DMS 273 (cell line): Measurements from ENCODE around the gene PGAM2.
"Not testable (repeated sequence)": the region's sequence is repeated elsewhere in the genome, so short reads cannot be mapped to it uniquely, and the experiment has no call there.

Experiments
- DNase-seq: peaks from one replicate; lab custom pipeline; 2025; ENCODE audit not compliant: unreplicated experiment; lab: John Stamatoyannopoulos, UW

PGAM2 gene

DNA sequence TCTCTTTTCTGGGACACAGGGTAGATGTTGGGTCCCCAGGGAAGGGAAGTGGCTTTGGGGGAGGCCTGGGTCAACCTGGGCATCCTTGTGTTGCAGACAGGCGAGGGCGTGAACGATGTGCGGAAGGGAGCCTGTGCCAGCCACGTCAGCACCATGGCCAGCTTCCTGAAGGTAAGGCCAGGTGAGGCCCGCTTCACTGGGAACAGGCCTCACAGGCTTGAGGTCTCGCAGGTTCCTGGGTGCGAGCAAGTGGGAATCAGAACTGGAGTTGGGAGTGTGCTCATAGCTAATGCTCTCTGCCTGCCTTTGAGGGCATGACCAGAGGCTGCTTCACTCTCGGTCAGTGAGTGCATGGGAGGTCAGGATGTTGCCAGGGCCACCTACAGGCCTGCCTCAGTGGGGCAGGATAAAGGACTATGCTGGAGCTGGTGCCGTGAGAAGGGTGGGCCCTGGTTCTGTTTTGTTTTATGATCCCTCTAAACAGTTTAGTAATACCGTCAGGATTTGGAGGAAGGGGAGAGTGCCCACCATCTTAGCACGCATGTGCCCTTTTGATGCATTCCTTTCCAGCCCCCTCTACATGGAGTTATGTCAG lies 12.5 kb downstream of the PGAM2 start:
- no peak for DNase-seq

DNA sequence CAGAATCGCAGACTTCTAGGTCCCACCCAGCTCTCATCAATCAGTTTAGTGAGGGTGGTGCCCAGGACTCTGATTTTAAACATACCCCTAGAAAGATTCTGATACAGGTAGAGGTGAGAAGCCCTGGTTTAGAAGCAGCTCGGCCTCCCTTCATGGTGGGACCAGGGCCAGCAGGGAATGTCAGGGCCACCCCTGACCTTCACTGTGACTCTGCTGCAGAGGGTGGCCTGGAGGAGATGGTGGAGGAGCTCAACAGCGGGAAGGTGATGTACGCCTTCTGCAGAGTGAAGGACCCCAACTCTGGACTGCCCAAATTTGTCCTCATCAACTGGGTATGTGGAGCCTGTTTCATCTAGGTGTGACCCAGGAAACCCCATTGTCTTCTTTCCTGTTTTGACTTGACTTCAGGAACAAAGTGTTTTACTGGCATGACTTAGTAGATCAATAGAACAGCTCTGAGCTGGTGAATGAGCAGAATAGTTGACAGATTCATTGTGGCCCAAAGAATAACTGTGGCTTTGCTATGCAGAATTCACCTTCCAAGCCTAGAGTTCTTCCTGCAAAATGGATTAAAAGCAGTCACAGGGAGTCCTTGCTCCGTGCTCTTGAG lies 13.7 kb downstream of the PGAM2 start:
- no peak for DNase-seq

DNA sequence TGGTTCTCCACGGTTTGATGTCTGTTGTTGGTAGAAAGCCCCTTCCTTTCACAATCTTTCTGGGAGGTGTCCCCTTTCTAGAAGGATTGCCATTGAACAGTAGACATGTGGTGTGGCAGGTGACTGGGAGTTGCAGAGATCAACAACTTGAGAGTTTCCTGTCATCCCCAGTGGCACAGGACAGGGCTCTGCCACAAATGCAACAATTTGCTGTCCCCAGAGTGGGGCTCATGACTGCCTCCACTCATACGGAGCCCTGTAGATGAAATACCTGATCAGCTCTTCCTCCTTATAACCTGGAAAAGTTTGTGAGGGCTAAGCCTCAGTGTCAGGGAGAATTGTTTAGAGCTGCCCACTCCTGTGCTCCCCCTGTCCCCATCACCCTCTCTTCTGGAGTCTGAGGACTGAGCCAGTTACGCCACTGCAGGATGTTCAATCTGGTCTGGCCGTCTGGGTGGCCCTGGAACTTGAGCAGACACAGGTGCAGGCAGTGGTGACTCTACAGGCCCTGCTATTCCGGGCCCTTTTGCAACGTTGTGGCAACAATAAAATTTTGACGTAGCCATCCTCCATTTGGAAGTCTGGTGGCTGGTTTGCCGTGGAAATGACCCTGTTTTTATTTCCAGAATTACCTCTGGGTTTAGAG lies 14.3 kb downstream of the PGAM2 start:
- DNase-seq, result no peak

DNA sequence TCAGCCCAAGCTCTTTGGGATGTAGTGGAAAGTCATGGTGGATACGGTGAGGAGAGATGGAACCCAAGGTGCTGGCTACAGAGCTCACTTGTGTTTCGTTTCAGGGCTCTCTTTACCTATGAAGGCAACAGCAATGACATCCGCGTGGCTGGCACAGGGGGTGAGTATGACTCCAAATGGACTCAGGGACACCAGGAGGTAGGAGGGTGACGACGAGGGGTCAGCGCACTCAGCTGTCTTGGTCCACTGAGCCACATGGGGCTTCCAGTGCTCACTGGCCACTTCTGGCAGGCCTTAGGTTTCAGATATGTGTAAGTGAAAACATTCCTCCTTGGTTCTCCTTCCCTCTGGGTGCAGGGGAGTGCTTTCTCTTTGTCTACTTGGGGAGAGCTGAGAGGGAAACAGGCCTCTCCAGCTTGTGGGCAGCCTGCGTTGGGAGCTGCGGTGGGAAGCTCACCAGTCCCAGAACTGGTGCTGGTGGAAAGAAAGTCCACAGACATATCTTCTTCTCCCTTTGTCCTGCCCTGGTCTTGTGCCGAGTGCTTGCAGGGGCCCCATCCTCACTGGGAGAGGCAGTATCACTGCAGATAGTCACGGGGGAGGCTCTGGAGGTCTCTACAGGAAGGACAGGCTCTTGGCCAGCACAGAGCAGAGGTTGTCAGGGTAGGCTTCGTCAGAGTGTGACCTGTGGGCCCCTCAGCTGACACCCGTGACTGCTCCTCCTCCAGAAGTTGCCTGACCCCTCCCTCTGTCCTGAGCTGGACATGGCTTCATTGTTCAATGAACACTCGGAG lies 15.0 kb downstream of the PGAM2 start:
- no peak for DNase-seq

- DNase-seq, result no peak
These were observed 17.2 kb downstream of the PGAM2 start for GRCh38 chr7:44048031-44048795.

GRCh38 chr7:44046321-44047061 lies 18.9 kb downstream of the PGAM2 start:
- no peak for DNase-seq

GRCh38 chr7:44045226-44046014 lies 19.9 kb downstream of the PGAM2 start:
- no peak for DNase-seq

DNA sequence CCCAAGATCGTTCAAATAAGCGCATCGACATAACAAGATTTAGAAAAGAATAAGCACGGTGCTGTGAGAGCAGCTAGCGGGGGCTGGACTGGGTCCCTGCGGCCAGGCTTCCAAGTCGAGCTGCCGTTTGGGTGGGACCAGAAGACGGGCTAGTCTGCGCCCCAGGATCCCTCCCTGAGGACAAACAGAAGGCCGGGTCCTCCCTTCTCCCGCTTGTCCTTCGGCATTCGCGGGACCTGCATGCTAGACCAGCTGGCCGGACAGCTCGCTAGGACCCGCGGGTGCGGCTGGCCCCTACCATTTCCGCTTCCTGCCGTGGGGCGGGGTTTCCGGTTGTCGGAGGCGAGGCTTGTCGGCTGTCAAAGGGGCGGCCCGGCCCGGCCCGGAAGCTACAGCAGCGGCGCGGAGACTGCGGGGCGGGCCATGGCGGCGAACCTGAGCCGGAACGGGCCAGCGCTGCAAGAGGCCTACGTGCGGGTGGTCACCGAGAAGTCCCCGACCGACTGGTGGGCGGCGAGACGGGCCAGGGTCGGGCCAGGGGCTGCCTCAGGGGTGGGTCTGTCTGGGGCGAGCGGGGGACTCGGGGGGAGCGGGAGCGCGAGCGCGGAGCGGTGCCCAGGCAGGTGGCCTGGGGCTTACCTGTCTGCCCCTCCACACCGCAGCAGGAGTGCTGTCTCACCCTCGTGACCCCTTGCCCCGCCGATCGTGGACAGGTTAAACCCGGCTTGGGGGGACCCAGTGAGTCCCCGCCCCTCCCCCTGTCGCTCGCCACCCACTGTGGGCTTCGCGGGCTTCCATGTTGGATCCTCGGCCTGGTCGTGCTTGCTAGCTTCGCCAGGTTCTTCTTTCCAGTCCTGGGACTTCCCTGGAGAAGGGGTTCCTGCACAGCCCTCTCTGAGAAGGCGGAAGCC lies 20.8 kb downstream of the PGAM2 start, which contains the start of gene DBNL:
Gene DBNL (plus strand): TSS at position 388 of the 911 bp plus-strand sequence. CDS start 36 bp downstream, at position 424.
- DNase-seq, result peak; percentile 97

GRCh38 chr7:44043902-44044301 lies 21.5 kb downstream of the PGAM2 start:
- DNase-seq, result no peak

DNA sequence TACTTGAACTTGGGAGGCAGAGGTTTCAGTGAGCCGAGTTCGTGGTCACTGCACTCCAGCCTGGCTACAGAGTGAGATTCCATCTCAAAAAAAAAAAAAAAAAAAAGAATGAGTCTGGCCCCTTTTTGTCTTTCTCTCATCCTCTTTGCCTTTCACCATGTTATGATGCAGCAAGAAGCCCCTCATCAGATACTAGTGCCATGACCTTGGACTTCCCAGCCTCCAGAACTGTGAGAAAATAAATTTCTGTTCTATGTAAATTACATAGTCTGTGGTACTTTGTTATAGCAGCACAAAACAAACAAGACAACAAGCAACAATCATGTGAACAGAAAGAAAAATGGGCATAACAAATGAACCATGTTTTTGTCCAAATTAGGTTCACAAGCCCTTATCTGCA lies 23.1 kb downstream of the PGAM2 start:
- DNase-seq, result no peak

GRCh38 chr7:44040493-44040891 lies 24.9 kb downstream of the PGAM2 start:
- peak; percentile 72 for DNase-seq

DNA sequence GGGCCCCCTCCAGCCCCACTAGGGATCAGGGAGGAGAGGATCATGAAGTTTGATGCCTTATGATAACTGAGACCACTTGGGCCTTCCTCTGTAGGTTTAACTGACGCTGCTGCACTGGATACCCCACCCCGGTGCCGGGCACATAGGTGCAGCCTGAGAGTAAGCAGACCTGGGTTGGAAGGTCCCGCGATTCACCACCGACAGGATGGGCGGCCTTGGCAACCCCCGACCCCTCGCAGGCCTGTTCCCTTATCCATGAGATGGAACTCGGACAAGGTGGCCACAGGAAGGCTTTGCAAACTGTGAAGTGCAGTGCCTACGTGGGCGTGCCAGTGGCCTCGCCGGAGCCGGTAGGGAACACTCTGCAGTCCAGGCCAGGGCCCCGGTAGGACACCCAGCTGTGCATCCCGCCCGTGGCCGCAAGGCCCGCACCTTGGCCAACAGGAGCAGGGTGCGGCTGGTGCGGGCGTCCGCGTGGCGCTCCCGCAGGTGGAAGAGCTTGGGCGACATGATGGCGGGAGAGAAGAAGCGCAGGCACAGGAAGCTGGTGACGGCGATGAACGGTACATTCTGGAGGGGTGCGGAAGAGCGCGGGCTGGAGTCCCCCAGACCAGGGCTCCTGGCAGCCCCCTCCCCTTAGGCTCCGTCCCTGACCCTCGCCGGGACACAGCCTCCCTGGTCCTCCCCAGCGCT lies 25.4 kb downstream of the PGAM2 start:
- DNase-seq, result not testable (repeated sequence)

DNA sequence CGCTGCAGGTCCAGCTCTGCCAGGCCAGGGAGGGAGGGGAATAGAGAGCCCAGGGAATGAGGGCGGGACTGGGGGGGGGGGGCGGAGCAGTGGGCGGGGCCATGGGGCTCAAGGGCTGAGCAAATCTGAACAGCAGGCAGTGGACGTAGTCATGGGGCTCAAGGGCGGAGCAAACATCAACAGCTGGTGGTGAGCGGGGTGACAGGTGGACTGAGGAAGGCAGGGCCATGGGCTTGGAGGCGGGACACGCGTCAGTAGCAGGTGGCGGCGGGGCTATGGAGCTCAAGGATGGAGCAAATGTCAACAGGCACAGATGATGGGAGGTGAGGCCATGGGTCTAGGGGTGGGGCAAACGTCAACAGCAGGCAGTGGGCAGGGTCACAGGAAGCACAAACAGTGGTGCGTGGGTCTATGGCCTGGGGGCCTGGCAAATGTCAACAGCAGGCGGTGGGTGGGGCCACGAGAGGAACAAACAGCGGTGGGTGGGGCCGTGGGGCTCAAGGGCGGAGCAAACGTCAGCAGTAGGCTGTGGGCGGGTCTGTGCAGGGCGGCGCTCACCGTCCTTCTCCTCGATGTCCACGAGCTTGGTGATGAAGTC lies 26.3 kb downstream of the PGAM2 start:
- peak; percentile 97 for DNase-seq

- not testable (repeated sequence) for DNase-seq
These were observed 26.8 kb downstream of the PGAM2 start for GRCh38 chr7:44038553-44038952.

- not testable (repeated sequence) for DNase-seq
These were observed 27.4 kb downstream of the PGAM2 start for GRCh38 chr7:44037951-44038350.

- DNase-seq, result peak; percentile 25
These were observed 29.0 kb downstream of the PGAM2 start for GRCh38 chr7:44036364-44036763.
